HCT116 (cell line): ENCODE measurements around the gene TMBIM6. TPM values are rescaled to one million over a fixed set of nuclear protein-coding genes. Genes with fewer than 3 reads are reported as not detected.
"Not testable (repeated sequence)": the region's sequence is repeated elsewhere in the genome, so short reads cannot be mapped to it uniquely, and the experiment has no call there.

Experiments used
- ATAC-seq: fragments of 200-7000 bp; cut with Tn5 transposase; 2 replicates; pipeline ENCODE4 v1.9.1; 2020; ENCODE audit warnings: mild to moderate bottlenecking, moderate library complexity
- BruUV-seq: library from RNA; stranded (reverse); fragments of 400-500 nt; replicated peaks from 2 replicates; lab custom pipeline; 2021; lab: Mats Ljungman, UMichigan
- CTCF ChIA-PET: fragments of 300-600 bp; sonication (Branson Sonifier 250); formaldehyde crosslinking; loops from one replicate; lab custom pipeline; 2021; ENCODE audit warnings: antibody characterized with exemption; lab: Charles Lee
- POLR2A ChIA-PET: fragments of 300-600, 350-600 bp; sonication (Branson Sonifier 250); formaldehyde crosslinking; loops from one replicate; lab custom pipeline; 2021; ENCODE audit warnings: antibody characterized with exemption; lab: Charles Lee
- RAD21 ChIA-PET, 2 experiments: fragments of 300-600 bp; sonication (Branson Sonifier 250); formaldehyde crosslinking; loops; one replicate each; lab custom pipeline; 2023; ENCODE audit warnings: low total read pairs in 2 of 2; ENCODE audit not compliant: uncharacterized antibody in 2 of 2, unreplicated experiment in 2 of 2, low non-redundant PET in 1 of 2; lab: Charles Lee
- DNase-seq: peaks from one replicate; pipeline ENCODE4 v3.0.0-alpha.2; 2010; ENCODE audit warnings: low read depth, low spot score
- H2AFZ ChIP-seq: fragments of 200-600 bp; shearing (Covaris generic), sonication (generic); 2 replicates; pipeline ENCODE4 v1.6.1; 2017; ENCODE audit warnings: low read depth, mixed run types, mixed read lengths, antibody characterized with exemption, low read length; ENCODE audit not compliant: poor library complexity, severe bottlenecking
- H3K27ac ChIP-seq: 2 replicates; pipeline ENCODE4 v1.5.1; 2012; ENCODE audit warnings: low read depth, low read length
- H3K27me3 ChIP-seq: fragments of 200-600 bp; sonication (generic); 2 replicates; pipeline ENCODE4 v1.6.1; 2016; ENCODE audit warnings: mixed run types, low read length, mixed read lengths; ENCODE audit not compliant: insufficient read depth
- H3K36me3 ChIP-seq, 2 experiments: fragments of 200-500 bp in 1 of 2; fragments of 200-600 bp in 1 of 2; sonication (Bioruptor generic) in 1 of 2; sonication (generic) in 1 of 2; 2 replicates each; pipeline versions ENCODE4 v1.5.1 to v1.6.1; 2014 to 2016; ENCODE audit warnings: low read length in 2 of 2, inconsistent platforms in 1 of 2, mixed read lengths in 1 of 2, mixed run types in 1 of 2; ENCODE audit not compliant: insufficient read depth in 2 of 2, control insufficient read depth in 1 of 2
- H3K4me1 ChIP-seq, 2 experiments: fragments of 200-600 bp in 1 of 2; sonication (generic) in 1 of 2; 2 replicates each; pipeline versions ENCODE4 v1.5.1 to v1.6.1; 2012 to 2017; ENCODE audit warnings: low read length in 2 of 2, inconsistent platforms in 1 of 2, mild to moderate bottlenecking in 1 of 2, mixed read lengths in 1 of 2, mixed run types in 1 of 2, moderate library complexity in 1 of 2; ENCODE audit not compliant: insufficient read depth in 2 of 2, control insufficient read depth in 1 of 2
- H3K4me2 ChIP-seq: fragments of 200-600 bp; sonication (generic); 2 replicates; pipeline ENCODE4 v1.6.1; 2017; ENCODE audit warnings: mixed run types, low read length, mixed read lengths
- H3K4me3 ChIP-seq, 2 experiments: fragments of 200-600 bp in 1 of 2; sonication (generic) in 1 of 2; replicated peaks in 1 of 2; 2 replicates each; pipeline ENCODE4 v1.5.1; 2011 to 2016; ENCODE audit warnings: low read length in 2 of 2, control low read depth in 1 of 2, low read depth in 1 of 2, mild to moderate bottlenecking in 1 of 2, mixed read lengths in 1 of 2, mixed run types in 1 of 2
- H3K79me2 ChIP-seq: fragments of 200-600 bp; sonication (generic); 2 replicates; pipeline ENCODE4 v1.6.1; 2017; ENCODE audit warnings: mild to moderate bottlenecking, mixed run types, low read length, moderate library complexity, mixed read lengths; ENCODE audit not compliant: insufficient read depth
- H3K9ac ChIP-seq: fragments of 200-600 bp; sonication (generic); 2 replicates; pipeline ENCODE4 v1.6.1; 2016; ENCODE audit warnings: low read length, mixed read lengths
- H3K9me2 ChIP-seq: fragments of 200-600 bp; sonication (generic), shearing (Covaris generic); 2 replicates; pipeline ENCODE4 v1.6.1; 2017; ENCODE audit warnings: mixed run types, mild to moderate bottlenecking, moderate library complexity; ENCODE audit not compliant: insufficient read depth
- H3K9me3 ChIP-seq, 2 experiments: fragments of 200-500 bp in 1 of 2; fragments of 200-600 bp in 1 of 2; sonication (Bioruptor generic) in 1 of 2; sonication (generic) in 1 of 2; 2 replicates each; pipeline ENCODE4 v1.6.1; 2014 to 2017; ENCODE audit warnings: low read length in 2 of 2, mixed read lengths in 2 of 2, inconsistent platforms in 1 of 2, low read depth in 1 of 2, mild to moderate bottlenecking in 1 of 2, mixed run types in 1 of 2, moderate library complexity in 1 of 2; ENCODE audit not compliant: control insufficient read depth in 1 of 2, insufficient read depth in 1 of 2
- H4K20me1 ChIP-seq: fragments of 200-600 bp; sonication (generic), shearing (Covaris generic); 2 replicates; pipeline ENCODE4 v1.6.1; 2017; ENCODE audit warnings: mixed run types, mild to moderate bottlenecking, moderate library complexity; ENCODE audit not compliant: insufficient read depth
- CBX3 ChIP-seq: IDR thresholded peaks from 2 replicates; pipeline ENCODE4 v1.6.1; 2012; ENCODE audit warnings: low read depth
- RAD21 ChIP-seq: IDR thresholded peaks from 2 replicates; pipeline ENCODE4 v1.6.1; 2012; ENCODE audit warnings: low read depth, mild to moderate bottlenecking
- intact Hi-C: fragments of 100-400 bp; cut with micrococcal nuclease; formaldehyde crosslinking; loops from 2 replicates; pipeline ENCODE4 v1.10.0; 2022
- total RNA-seq: library from RNA; stranded (reverse); gene quantifications from one replicate; pipeline ENCODE4 v1.2.1, GENCODE V29; 2021; ENCODE audit not compliant: unreplicated experiment
- TF ChIP-seq, protein P1 (sequence below), 3 experiments: fragments of 200-600 bp in 1 of 3; sonication (generic) in 1 of 3; IDR thresholded peaks in 2 of 3; conservative IDR thresholded peaks in 1 of 3; 2 replicates each; pipeline ENCODE4 v1.5.1; 2012 to 2017; ENCODE audit warnings: low read depth in 2 of 3, low read length in 2 of 3, antibody characterized with exemption in 1 of 3, borderline replicate concordance in 1 of 3, control low read depth in 1 of 3, mild to moderate bottlenecking in 1 of 3, mixed read lengths in 1 of 3, mixed run types in 1 of 3, moderate library complexity in 1 of 3; ENCODE audit not compliant: insufficient read depth in 1 of 3

The TMBIM6 gene
- total RNA-seq, 1 experiment from 2014 or later, result 510 TPM

DNA sequence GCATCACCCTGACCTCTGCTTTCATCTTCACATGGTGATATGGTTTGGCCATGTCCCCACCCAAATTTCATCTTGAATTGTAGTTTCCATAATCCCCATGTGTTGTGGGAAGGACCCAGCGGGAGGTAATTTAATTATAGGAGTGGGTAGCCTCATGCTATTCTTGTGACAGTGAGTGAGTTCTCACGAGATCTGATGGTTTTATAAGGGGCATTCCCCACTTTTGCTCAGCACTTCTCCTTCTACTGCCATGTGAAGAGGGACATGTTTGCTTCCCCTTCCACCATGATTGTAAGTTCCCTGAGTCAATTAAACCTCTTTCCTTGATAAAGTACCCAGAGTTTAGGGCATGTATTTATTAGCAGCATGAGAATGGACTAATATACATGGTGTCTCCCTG, 38.2 kb downstream of the TMBIM6 start:
- Histone ChIP-seq H2AFZ (no peak overlapping the region), H4K20me1 (no peaks in the 10 kb centered on the region), H3K9me3 (no peaks in the 10 kb centered on the region), H3K4me2 (no peak overlapping the region), H3K4me1 (peaks cover 0 to 12% of the 10 kb centered on the region in 2 experiments; a peak in 3 of 4 replicates), H3K4me3 (no peak overlapping the region), H3K9me2 (no peaks in the 10 kb centered on the region), H3K79me2 (no peaks in the 10 kb centered on the region), H3K27ac (no peak overlapping the region), H3K36me3 (no peaks in the 10 kb centered on the region), H3K9ac (no peak overlapping the region), H3K27me3 (peaks cover 4% of the 10 kb centered on the region; the same call in 1 of the 2 replicates)
- no peak for ATAC-seq
- CTCF ChIA-PET, result no interaction called here
- DNase-seq, result no peak
- POLR2A ChIA-PET, result no interaction called here
- BruUV-seq, result no TSS peak
- RAD21 ChIA-PET, result no interaction called here
- intact Hi-C loops, result loop anchor here (10.0 kb wide), 2 partner anchors 185 to 405 kb away; partner anchors contain the start of gene AQP5
- TF ChIP-seq, protein P1, sequence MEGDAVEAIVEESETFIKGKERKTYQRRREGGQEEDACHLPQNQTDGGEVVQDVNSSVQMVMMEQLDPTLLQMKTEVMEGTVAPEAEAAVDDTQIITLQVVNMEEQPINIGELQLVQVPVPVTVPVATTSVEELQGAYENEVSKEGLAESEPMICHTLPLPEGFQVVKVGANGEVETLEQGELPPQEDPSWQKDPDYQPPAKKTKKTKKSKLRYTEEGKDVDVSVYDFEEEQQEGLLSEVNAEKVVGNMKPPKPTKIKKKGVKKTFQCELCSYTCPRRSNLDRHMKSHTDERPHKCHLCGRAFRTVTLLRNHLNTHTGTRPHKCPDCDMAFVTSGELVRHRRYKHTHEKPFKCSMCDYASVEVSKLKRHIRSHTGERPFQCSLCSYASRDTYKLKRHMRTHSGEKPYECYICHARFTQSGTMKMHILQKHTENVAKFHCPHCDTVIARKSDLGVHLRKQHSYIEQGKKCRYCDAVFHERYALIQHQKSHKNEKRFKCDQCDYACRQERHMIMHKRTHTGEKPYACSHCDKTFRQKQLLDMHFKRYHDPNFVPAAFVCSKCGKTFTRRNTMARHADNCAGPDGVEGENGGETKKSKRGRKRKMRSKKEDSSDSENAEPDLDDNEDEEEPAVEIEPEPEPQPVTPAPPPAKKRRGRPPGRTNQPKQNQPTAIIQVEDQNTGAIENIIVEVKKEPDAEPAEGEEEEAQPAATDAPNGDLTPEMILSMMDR (IDR thresholded peaks at IDR 0.05 in 2 of 3, conservative IDR thresholded peaks at IDR 0.05 in 1 of 3; ENCODE audit: borderline replicate concordance in 1 of 3, insufficient read depth in 1 of 3, low read depth in 2 of 3, low read length in 2 of 3), result no peak
- no peak for TF ChIP-seq RAD21
- no peak for TF ChIP-seq CBX3

DNA sequence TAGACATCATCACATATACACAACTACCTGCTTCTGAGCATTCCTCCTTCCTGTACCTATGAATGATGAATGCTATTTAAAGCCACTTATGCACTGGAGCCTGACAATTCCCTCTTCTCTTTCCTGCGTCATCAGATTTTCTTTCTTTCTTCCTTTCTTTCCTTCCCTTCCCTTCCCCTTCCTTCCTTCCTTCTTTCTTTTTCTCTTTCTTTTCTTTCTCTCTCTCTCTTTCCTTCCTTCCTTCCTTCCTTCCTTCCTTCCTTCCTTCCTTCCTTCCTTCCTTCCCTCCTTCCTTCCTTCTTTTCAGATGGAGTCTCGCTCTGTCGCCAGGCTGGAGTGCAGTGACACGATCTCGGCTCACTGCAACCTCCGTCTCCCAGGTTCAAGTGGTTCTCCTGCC, 39.6 kb downstream of the TMBIM6 start:
- BruUV-seq, H3K27ac ChIP-seq, H3K9ac ChIP-seq, POLR2A ChIA-PET, H3K79me2 ChIP-seq, H3K36me3 ChIP-seq, H3K4me2 ChIP-seq, H3K9me2 ChIP-seq, H4K20me1 ChIP-seq, H2AFZ ChIP-seq, ATAC-seq, H3K4me3 ChIP-seq, H3K9me3 ChIP-seq, H3K27me3 ChIP-seq, DNase-seq, intact Hi-C loops: not testable (repeated sequence)
- ChIA-PET CTCF (interaction anchor here (0.7 kb wide), 1 partner anchor 369 kb away, joined by 3 read pairs; no protein-coding TSS in a partner anchor), RAD21 (interaction anchor here in 1 of 2 experiments (0.7 kb wide), 1 partner anchor 57 kb away, joined by 3 read pairs; no protein-coding TSS in a partner anchor)
- H3K4me1 ChIP-seq, result peaks cover 0 to 18% of the 10 kb centered on the region in 2 experiments; a peak in 3 of 4 replicates
